Keratinocyte (primary cell): ENCODE results near the gene P2RX3. TPM values are rescaled to one million over a fixed set of nuclear protein-coding genes. Genes with fewer than 3 reads are reported as not detected.
A peak's percentile ranks its signal among the peaks of the same experiment; 100 is the strongest.

ENCODE experiments used
- DNase-seq: peaks from one replicate; pipeline ENCODE4 v3.0.0-alpha.2; 2011; ENCODE audit warnings: low read depth, missing footprints, low spot score
- FAIRE-seq: peaks from 2 replicates; lab custom pipeline; 2011; peaks lifted over from hg19 to GRCh38; lab: Jason Lieb, UNC
- H2AFZ ChIP-seq: 2 replicates; pipeline ENCODE4 v1.6.0; 2012; ENCODE audit warnings: low read length, control low read depth, inconsistent platforms; ENCODE audit not compliant: control insufficient read depth
- H3K27ac ChIP-seq: 2 replicates; pipeline ENCODE4 v1.5.1; 2011; ENCODE audit warnings: low read length; ENCODE audit not compliant: control insufficient read depth, insufficient read depth
- H3K27me3 ChIP-seq: 3 replicates; pipeline ENCODE4 v1.6.0; 2011; ENCODE audit warnings: low read length; ENCODE audit not compliant: control insufficient read depth, insufficient read depth; ENCODE audit errors: extremely low read depth
- H3K36me3 ChIP-seq, 2 experiments: 2 replicates in 1 of 2; 3 replicates in 1 of 2; pipeline ENCODE4 v1.5.1; 2011; ENCODE audit warnings: low read length in 2 of 2, mild to moderate bottlenecking in 1 of 2; ENCODE audit not compliant: control insufficient read depth in 2 of 2, insufficient read depth in 2 of 2; ENCODE audit errors: extremely low read depth in 1 of 2
- H3K4me1 ChIP-seq: 3 replicates; pipeline ENCODE4 v1.5.1; 2011; ENCODE audit warnings: low read length; ENCODE audit not compliant: control insufficient read depth, insufficient read depth; ENCODE audit errors: extremely low read depth
- H3K4me2 ChIP-seq: 3 replicates; pipeline ENCODE4 v1.6.0; 2011; ENCODE audit warnings: low read depth, low read length; ENCODE audit not compliant: control insufficient read depth, insufficient read depth; ENCODE audit errors: extremely low read depth
- H3K4me3 ChIP-seq, 3 experiments: fragments of 200-600 bp in 1 of 3; sonication (generic) in 1 of 3; 2 replicates in 2 of 3; 3 replicates in 1 of 3; pipeline ENCODE4 v1.5.1; 2011 to 2016; ENCODE audit warnings: low read length in 3 of 3, mild to moderate bottlenecking in 3 of 3, control low read depth in 2 of 3, inconsistent platforms in 1 of 3, low read depth in 1 of 3, mixed read lengths in 1 of 3, mixed run types in 1 of 3, moderate library complexity in 1 of 3; ENCODE audit not compliant: control insufficient read depth in 2 of 3, insufficient read depth in 2 of 3; ENCODE audit errors: extremely low read depth in 1 of 3
- H3K79me2 ChIP-seq: 2 replicates; pipeline ENCODE4 v1.6.0; 2012; ENCODE audit warnings: low read length; ENCODE audit not compliant: control insufficient read depth, insufficient read depth
- H3K9ac ChIP-seq: 3 replicates; pipeline ENCODE4 v1.6.0; 2011; ENCODE audit warnings: low read length; ENCODE audit not compliant: control insufficient read depth, insufficient read depth; ENCODE audit errors: extremely low read depth
- H3K9me1 ChIP-seq: 3 replicates; pipeline ENCODE4 v1.6.0; 2011; ENCODE audit warnings: low read length; ENCODE audit not compliant: control insufficient read depth, insufficient read depth; ENCODE audit errors: extremely low read depth
- H3K9me3 ChIP-seq: 2 replicates; pipeline ENCODE4 v1.5.1; 2012; ENCODE audit warnings: low read depth, low read length; ENCODE audit not compliant: control insufficient read depth
- H4K20me1 ChIP-seq: 3 replicates; pipeline ENCODE4 v1.6.0; 2011; ENCODE audit warnings: low read length; ENCODE audit not compliant: control insufficient read depth, insufficient read depth; ENCODE audit errors: extremely low read depth
- EZH2 ChIP-seq: IDR thresholded peaks from one replicate; pipeline ENCODE4 v1.6.1; 2012; ENCODE audit warnings: inconsistent platforms, mild to moderate bottlenecking, low read length, moderate library complexity
- dilution Hi-C: fragments of 300-500 bp; cut with MboI; formaldehyde crosslinking; loops from one replicate; pipeline ENCODE4 v1.7.0; 2020; ENCODE audit warnings: low sequenced_read_pairs; ENCODE audit not compliant: extremely low pct_ligation_motif_present
- polyA plus RNA-seq, 5 experiments: library from polyadenylated mRNA; depleted of rRNA in 3 of 5; stranded (reverse) in 3 of 5; stranded (forward) in 1 of 5; unstranded in 1 of 5; fragments of >200 nt; gene quantifications; 1 replicate in 1 of 5; 2 replicates in 3 of 5; 3 replicates in 1 of 5; pipeline versions ENCODE4 v1.2.1 to v1.2.3, GENCODE V29; 2011 to 2012; ENCODE audit warnings: missing spikeins in 2 of 5, low read depth in 1 of 5, low replicate concordance in 1 of 5
- TF ChIP-seq, protein P1 (sequence below), 3 experiments: IDR thresholded peaks in 1 of 3; conservative IDR thresholded peaks in 1 of 3; optimal IDR thresholded peaks in 1 of 3; 2 replicates in 2 of 3; 3 replicates in 1 of 3; pipeline versions ENCODE3 to v1.5.1; 2011; ENCODE audit warnings: low read length in 3 of 3, mild to moderate bottlenecking in 3 of 3, moderate library complexity in 2 of 3, control low read depth in 1 of 3, inconsistent platforms in 1 of 3; ENCODE audit not compliant: insufficient read depth in 2 of 3; ENCODE audit errors: extremely low read depth in 1 of 3

P2RX3 gene
- polyA plus RNA-seq, 1 donor (not counting 4 experiments of a cell fraction or from before 2014, with no cell fraction given), result not detected

DNA sequence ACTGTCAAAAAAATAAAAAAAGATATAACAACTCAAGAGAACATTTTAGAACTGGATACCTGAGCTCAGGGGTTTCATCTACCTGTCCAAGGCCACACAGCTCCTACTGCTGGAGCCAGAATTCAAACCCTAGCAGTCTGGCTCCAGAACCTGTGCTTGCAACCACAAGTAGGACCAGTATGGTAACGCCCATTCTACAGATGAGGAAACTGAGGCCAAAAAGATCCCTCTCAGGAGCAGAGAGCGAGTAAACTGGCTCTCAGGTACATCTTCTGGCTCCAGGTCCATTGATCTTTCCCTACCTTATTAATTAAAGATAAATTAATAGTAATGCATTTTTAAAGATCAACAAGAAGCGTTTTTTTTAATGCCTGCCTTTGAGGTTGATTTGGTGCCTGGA is 19.2 kb downstream of the P2RX3 start:
- peak overlapping the region; percentile 65 for H3K4me2 ChIP-seq

GRCh38 chr11:57357856-57358255 is 19.7 kb downstream of the P2RX3 start:
- Histone ChIP-seq H3K9ac (peak overlapping the region; percentile 8), H3K4me1 (peaks cover 21% of the 10 kb centered on the region), H2AFZ (peak overlapping the region; percentile 62), H3K27ac (peak overlapping the region; percentile 22), H3K9me1 (no peaks in the 10 kb centered on the region), H3K79me2 (no peaks in the 10 kb centered on the region), H3K4me2 (peak overlapping the region; percentile 65), H3K4me3 (peak overlapping the region in 1 of 3 experiments; percentile 11), H4K20me1 (no peaks in the 10 kb centered on the region), H3K27me3 (no peaks in the 10 kb centered on the region), H3K9me3 (no peaks in the 10 kb centered on the region), H3K36me3 (no peaks in the 10 kb centered on the region)
- DNase-seq (no peak), FAIRE-seq (peak; percentile 69)
- dilution Hi-C loops, result no loop called here
- TF ChIP-seq, protein P1, sequence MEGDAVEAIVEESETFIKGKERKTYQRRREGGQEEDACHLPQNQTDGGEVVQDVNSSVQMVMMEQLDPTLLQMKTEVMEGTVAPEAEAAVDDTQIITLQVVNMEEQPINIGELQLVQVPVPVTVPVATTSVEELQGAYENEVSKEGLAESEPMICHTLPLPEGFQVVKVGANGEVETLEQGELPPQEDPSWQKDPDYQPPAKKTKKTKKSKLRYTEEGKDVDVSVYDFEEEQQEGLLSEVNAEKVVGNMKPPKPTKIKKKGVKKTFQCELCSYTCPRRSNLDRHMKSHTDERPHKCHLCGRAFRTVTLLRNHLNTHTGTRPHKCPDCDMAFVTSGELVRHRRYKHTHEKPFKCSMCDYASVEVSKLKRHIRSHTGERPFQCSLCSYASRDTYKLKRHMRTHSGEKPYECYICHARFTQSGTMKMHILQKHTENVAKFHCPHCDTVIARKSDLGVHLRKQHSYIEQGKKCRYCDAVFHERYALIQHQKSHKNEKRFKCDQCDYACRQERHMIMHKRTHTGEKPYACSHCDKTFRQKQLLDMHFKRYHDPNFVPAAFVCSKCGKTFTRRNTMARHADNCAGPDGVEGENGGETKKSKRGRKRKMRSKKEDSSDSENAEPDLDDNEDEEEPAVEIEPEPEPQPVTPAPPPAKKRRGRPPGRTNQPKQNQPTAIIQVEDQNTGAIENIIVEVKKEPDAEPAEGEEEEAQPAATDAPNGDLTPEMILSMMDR (optimal IDR thresholded peaks at IDR 0.05 in 1 of 3, IDR thresholded peaks at IDR 0.05 in 1 of 3, conservative IDR thresholded peaks at IDR 0.05 in 1 of 3; ENCODE audit: extremely low read depth in 1 of 3, insufficient read depth in 2 of 3, low read length in 3 of 3), result no peak
- no peak for TF ChIP-seq EZH2

More for the DNA sequence above, 19.2 kb downstream of the P2RX3 start:
- no peaks in the 10 kb centered on the region for H4K20me1 ChIP-seq
- H3K36me3 ChIP-seq, result no peaks in the 10 kb centered on the region
- H3K27ac ChIP-seq, result no peak overlapping the region
- no peaks in the 10 kb centered on the region for H3K79me2 ChIP-seq
- no peak overlapping the region for H2AFZ ChIP-seq
- DNase-seq (no peak), FAIRE-seq (no peak)
- H3K9ac ChIP-seq, result peak overlapping the region; percentile 8
- H3K4me1 ChIP-seq, result peaks cover 21% of the 10 kb centered on the region
- H3K9me3 ChIP-seq, result no peaks in the 10 kb centered on the region
- TF ChIP-seq, protein P1 (optimal IDR thresholded peaks at IDR 0.05 in 1 of 3, IDR thresholded peaks at IDR 0.05 in 1 of 3, conservative IDR thresholded peaks at IDR 0.05 in 1 of 3; ENCODE audit: extremely low read depth in 1 of 3, insufficient read depth in 2 of 3, low read length in 3 of 3), result no peak
- TF ChIP-seq EZH2, result no peak
- H3K27me3 ChIP-seq, result no peaks in the 10 kb centered on the region
- dilution Hi-C loops, result no loop called here
- no peaks in the 10 kb centered on the region for H3K9me1 ChIP-seq
- no peak overlapping the region for H3K4me3 ChIP-seq
